GM18867 (cell line): ENCODE data around the gene PRAMEF7.
"Not testable (repeated sequence)": the region's sequence is repeated elsewhere in the genome, so short reads cannot be mapped to it uniquely, and the experiment has no call there.

Source experiments
- ATAC-seq: cut with Tn5 transposase; IDR thresholded peaks from one replicate; pipeline ENCODE4 v1.9.1; 2021; ENCODE audit warnings: mild to moderate bottlenecking, moderate library complexity; ENCODE audit not compliant: unreplicated experiment

PRAMEF7 gene

DNA sequence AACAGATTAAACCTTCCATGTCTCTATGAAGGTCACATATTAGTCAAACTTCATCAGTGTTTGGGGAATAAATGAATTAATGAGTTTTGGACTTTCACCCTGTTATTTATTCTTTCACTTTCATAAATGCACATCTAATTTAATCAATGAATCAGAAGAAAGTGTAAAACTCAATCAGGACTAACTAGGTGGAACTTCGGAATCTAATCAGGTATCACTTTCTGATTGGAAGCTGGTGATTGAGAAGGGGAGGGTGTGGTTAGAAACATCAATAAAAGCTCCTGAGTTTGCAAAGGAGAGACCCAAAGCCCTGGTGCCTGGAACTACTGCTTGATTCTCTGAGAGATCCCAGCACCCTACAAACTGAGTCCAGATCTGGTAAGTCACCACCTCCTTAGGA is at the start of gene PRAMEF7:
TSS of gene PRAMEF7 (plus strand) at position 301 of the 400 bp plus-strand sequence. CDS start 1,083 bp downstream, outside the sequence.
- ATAC-seq, result not testable (repeated sequence)

DNA sequence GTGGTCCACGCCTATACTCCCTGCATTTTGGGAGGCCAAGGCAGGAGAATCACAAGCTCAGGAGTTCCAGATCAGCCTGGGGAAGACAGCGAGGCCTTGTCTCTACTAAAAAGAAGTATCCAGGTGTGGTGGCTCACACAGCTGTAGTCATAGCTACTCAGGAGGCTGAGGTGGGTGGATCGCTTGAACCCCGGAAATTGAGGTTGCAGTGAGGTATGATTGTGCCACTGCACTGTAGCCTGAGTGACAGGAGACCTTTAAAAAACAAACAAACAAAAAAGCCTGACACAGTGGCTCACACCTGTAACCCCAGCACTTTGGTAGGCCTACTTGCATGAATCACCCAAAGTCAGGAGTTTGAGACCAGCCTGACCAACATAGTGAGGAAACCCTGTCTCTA is 38.0 kb upstream of the PRAMEF7 start:
- not testable (repeated sequence) for ATAC-seq

DNA sequence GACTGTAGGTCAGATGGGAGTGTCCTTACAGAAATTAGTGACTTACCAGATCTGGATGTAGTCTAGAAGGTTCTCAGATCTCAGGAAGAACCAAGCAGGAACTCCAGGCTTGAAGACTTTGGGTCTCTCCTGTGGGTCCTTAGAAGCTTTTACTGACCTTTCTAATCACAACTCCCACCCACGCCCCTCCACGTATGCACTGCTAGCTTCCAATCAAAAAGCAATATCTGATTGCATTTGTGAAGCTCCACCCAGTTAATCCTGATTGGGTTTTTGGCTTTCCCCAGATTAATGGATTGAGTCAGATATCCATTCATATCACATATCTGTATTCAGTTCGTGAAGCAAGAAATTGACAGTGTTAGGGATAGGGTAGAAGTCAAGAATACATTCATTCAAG is 30.3 kb upstream of the PRAMEF7 start, which contains the start of gene PRAMEF4:
TSS of gene PRAMEF4 (minus strand) at position 101 of the 400 bp plus-strand sequence. CDS start 2,807 bp downstream, outside the sequence.
- not testable (repeated sequence) for ATAC-seq

DNA sequence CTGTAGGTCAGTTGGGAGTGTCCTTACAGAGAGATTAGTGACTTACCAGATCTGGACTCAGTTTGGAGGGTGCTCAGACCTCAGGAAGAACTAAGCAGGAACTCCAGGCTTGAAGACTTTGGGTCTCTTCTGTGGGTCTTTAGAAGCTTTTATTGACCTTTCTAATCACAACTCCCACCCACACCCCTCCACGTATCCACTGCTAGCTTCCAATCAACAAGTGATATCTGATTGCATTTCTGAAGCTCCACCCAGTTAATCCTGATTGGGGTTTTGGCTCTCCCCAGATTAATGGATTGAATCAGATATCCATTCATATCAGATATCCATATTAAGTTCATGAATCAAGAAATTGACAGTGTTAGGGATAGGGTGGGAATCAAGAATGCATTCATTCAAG is 18.2 kb upstream of the PRAMEF7 start, which contains the start of gene PRAMEF10:
TSS of gene PRAMEF10 (minus strand) at position 101 of the 400 bp plus-strand sequence. CDS start 2,423 bp downstream, outside the sequence.
- ATAC-seq, result not testable (repeated sequence)

DNA sequence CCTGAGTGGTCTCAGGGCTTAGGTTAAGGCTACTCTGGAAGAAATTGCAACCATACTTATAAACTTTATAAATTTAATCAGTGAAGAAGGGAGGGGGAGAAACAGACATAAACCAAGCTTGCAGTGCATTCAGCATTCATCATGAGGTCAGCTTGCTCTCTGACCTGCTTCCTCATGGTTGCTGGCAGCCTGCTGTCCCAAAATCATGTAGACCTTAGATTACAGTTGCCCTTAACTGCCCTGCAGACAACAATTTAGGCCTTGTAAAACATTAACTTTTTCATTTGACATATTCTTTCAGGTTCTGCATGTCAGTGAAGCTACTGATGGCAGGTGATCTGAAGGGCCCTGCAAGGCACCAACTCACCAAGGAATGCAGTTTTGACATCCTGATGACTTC is 17.2 kb upstream of the PRAMEF7 start:
- ATAC-seq, result not testable (repeated sequence)

DNA sequence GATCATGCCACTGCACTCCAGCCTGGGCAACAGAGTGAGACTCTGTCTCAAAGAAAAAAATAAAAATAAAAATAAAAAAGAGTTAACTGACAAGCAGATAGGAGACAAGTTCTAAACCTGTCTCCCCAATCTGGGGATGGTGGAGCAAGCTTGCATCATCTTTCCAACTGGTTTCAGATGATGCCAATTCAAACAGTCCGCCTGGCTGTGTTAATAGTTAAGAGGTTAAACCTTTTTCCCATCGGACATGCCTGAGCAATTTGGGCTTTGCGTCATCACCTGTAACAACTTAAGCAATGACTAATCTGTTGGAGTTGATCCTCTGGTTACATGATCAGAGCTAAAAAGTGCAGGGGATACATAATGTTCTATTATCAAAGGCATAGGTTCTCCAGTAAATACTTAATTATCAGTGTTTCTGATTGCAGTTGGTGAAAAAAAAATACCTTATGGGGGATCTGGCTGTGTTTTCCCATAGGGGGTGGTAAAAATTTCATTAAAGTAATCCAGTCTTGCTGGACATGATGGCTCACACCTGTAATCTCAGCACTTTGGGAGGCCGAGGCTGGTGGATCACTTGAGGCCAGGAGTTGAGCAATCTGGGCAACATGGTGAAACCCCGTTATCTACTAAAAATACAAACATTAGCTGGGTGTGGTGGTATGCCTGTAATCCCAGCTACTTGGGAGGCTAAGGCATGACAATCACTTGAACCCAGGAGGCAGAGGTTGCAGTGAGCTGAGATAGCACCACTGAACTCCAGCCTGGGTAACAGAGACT is 12.4 kb upstream of the PRAMEF7 start:
- not testable (repeated sequence) for ATAC-seq

DNA sequence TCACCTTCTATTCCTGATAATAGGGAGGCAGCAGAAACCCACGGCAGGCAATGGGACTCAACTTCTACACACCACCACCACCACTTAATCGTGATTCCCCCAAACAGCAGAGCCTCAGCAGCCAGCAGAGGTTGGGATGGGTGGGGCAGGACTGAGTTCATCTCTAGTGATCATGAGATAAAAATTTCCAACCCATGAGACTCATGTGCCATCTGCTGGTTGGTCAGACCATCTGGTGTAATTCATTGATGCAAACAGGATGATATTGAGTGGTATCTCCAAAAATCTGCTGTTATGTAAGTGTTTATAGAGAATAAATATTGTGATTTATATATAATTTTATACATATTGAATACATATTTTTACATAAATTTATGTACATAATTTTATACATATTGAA is 5.3 kb downstream of the PRAMEF7 start:
- not testable (repeated sequence) for ATAC-seq

DNA sequence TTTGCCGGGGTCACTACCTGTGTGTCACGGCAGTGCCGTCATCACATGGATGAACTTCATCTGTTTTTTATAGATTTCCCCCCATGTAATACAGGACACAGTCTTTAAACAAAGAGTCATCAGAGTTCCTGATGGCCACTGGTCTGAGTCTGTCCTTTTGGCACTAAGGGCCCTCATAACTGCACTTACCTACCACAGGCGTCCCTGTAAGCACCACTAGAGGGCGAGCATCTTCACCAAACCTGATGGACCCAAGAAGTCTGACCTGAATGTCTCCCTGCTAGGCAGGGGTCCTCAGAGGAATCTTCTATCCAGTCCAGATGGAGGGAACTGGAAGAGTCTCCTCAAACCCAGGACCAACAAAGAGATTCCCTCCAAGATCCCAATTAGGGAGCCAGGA is 8.0 kb downstream of the PRAMEF7 start:
- ATAC-seq, result not testable (repeated sequence)

DNA sequence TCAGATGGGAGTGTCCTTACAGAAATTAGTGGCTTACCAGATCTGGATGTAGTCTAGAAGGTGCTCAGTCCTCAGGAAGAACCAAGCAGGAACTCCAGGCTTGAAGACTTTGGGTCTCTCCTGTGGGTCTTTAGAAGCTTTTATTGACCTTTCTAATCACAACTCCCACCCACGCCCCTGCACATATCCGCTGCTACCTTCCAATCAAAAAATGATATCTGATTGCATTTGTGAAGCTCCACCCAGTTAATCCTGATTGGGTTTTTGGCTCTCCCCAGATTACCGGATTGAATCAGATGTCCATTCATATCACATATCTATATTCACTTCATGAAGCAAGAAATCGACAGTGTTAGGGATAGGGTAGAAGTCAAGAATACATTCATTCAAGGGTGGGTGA is 31.1 kb downstream of the PRAMEF7 start, which contains the start of gene PRAMEF6:
TSS of gene PRAMEF6 (minus strand) at position 101 of the 400 bp plus-strand sequence. CDS start 5,062 bp downstream, outside the sequence.
- not testable (repeated sequence) for ATAC-seq
